H9 (cell line): ENCODE measurements around the gene RAB6B. TPM values are rescaled to one million over a fixed set of nuclear protein-coding genes. Genes with fewer than 3 reads are reported as not detected.

Experiments
- DNase-seq: peaks from one replicate; pipeline ENCODE4 v3.0.0-alpha.2; 2017
- H2AFZ ChIP-seq: one replicate; pipeline ENCODE4 v1.6.1; 2013; ENCODE audit warnings: mild to moderate bottlenecking, low read length, control low read depth, moderate library complexity
- H2AK5ac ChIP-seq: 2 replicates; pipeline ENCODE4 v1.6.1; 2013; ENCODE audit warnings: low read length, control low read depth, mixed read lengths; ENCODE audit not compliant: insufficient read length
- H2BK120ac ChIP-seq: one replicate; pipeline ENCODE4 v1.6.1; 2013; ENCODE audit warnings: low read depth, mild to moderate bottlenecking, low read length, control low read depth, inconsistent platforms; ENCODE audit not compliant: poor library complexity, severe bottlenecking
- H2BK12ac ChIP-seq: 2 replicates; pipeline ENCODE4 v1.6.1; 2013; ENCODE audit warnings: low read length, control low read depth, mixed read lengths, low read depth; ENCODE audit not compliant: insufficient read length
- H2BK15ac ChIP-seq: 2 replicates; pipeline ENCODE4 v1.6.1; 2013; ENCODE audit warnings: low read depth, low read length, control low read depth
- H2BK20ac ChIP-seq: one replicate; pipeline ENCODE4 v1.6.1; 2013; ENCODE audit warnings: low read depth, mild to moderate bottlenecking, low read length, control low read depth, inconsistent platforms; ENCODE audit not compliant: poor library complexity, severe bottlenecking
- H2BK5ac ChIP-seq: 2 replicates; pipeline ENCODE4 v1.6.1; 2013; ENCODE audit warnings: low read length, control low read depth, mixed read lengths; ENCODE audit not compliant: insufficient read length
- H3K14ac ChIP-seq: 2 replicates; pipeline ENCODE4 v1.6.1; 2013; ENCODE audit warnings: low read length, control low read depth; ENCODE audit not compliant: insufficient read depth
- H3K18ac ChIP-seq: 2 replicates; pipeline ENCODE4 v1.6.1; 2013; ENCODE audit warnings: low read depth, mild to moderate bottlenecking, mixed read lengths, low read length, control low read depth; ENCODE audit not compliant: insufficient read length
- H3K23ac ChIP-seq: 2 replicates; pipeline ENCODE4 v1.6.1; 2013; ENCODE audit warnings: low read length, control low read depth, mixed read lengths, low read depth; ENCODE audit not compliant: insufficient read length
- H3K23me2 ChIP-seq: 2 replicates; pipeline ENCODE4 v1.6.1; 2013; ENCODE audit warnings: low read depth, mild to moderate bottlenecking, mixed read lengths, low read length, control low read depth; ENCODE audit not compliant: insufficient read length, poor library complexity, severe bottlenecking
- H3K27ac ChIP-seq: 2 replicates; pipeline ENCODE4 v1.5.1; 2013; ENCODE audit warnings: low read length, control low read depth, mixed read lengths, low read depth; ENCODE audit not compliant: insufficient read length
- H3K27me3 ChIP-seq: 2 replicates; pipeline ENCODE4 v1.6.1; 2013; ENCODE audit warnings: low read length, control low read depth, inconsistent platforms; ENCODE audit not compliant: insufficient read depth
- H3K4ac ChIP-seq: 2 replicates; pipeline ENCODE4 v1.6.1; 2013; ENCODE audit warnings: low read depth, mild to moderate bottlenecking, control low read depth, inconsistent platforms, low read length, moderate library complexity
- H3K4me1 ChIP-seq: 2 replicates; pipeline ENCODE4 v1.6.1; 2013; ENCODE audit warnings: low read length, control low read depth, inconsistent platforms; ENCODE audit not compliant: insufficient read depth
- H3K4me2 ChIP-seq: 2 replicates; pipeline ENCODE4 v1.6.1; 2013; ENCODE audit warnings: low read length, control low read depth, mixed read lengths; ENCODE audit not compliant: insufficient read length, insufficient read depth
- H3K56ac ChIP-seq: 2 replicates; pipeline ENCODE4 v1.6.1; 2013; ENCODE audit warnings: low read depth, mild to moderate bottlenecking, mixed read lengths, low read length, control low read depth; ENCODE audit not compliant: insufficient read length
- H3K79me1 ChIP-seq: 2 replicates; pipeline ENCODE4 v1.6.1; 2013; ENCODE audit warnings: low read depth, mild to moderate bottlenecking, moderate library complexity, low read length, control low read depth, inconsistent platforms; ENCODE audit not compliant: insufficient read depth, poor library complexity, severe bottlenecking
- H3K79me2 ChIP-seq: 2 replicates; pipeline ENCODE4 v1.6.1; 2013; ENCODE audit warnings: low read length, control low read depth, inconsistent platforms; ENCODE audit not compliant: insufficient read depth
- H3K9ac ChIP-seq: 2 replicates; pipeline ENCODE4 v1.6.1; 2013; ENCODE audit warnings: low read length, control low read depth, mixed read lengths; ENCODE audit not compliant: insufficient read length; ENCODE audit errors: extremely low read depth
- H3K9me3 ChIP-seq: one replicate; pipeline ENCODE4 v1.6.1; 2013; ENCODE audit warnings: low read depth, low read length, inconsistent platforms; ENCODE audit not compliant: control insufficient read depth
- H3T11ph ChIP-seq: one replicate; pipeline ENCODE4 v1.6.1; 2013; ENCODE audit warnings: mild to moderate bottlenecking, low read length, control low read depth, inconsistent platforms
- H4K20me1 ChIP-seq: one replicate; pipeline ENCODE4 v1.6.1; 2013; ENCODE audit not compliant: control insufficient read depth, insufficient read length, insufficient read depth
- H4K5ac ChIP-seq: 2 replicates; pipeline ENCODE4 v1.6.1; 2013; ENCODE audit warnings: low read depth, mild to moderate bottlenecking, mixed read lengths, low read length, control low read depth; ENCODE audit not compliant: insufficient read length
- H4K8ac ChIP-seq: replicated peaks from 2 replicates; pipeline ENCODE4 v1.6.1; 2013; ENCODE audit warnings: low read length, control low read depth, mixed read lengths, low read depth; ENCODE audit not compliant: insufficient read length
- H4K91ac ChIP-seq: 2 replicates; pipeline ENCODE4 v1.6.1; 2013; ENCODE audit warnings: low read depth, mild to moderate bottlenecking, moderate library complexity, mixed read lengths, low read length, control low read depth; ENCODE audit not compliant: insufficient read length
- H3K27ac Mint-ChIP-seq, 3 experiments: 2 replicates in 2 of 3; 3 replicates in 1 of 3; pipeline ENCODE4 v1.8.0; 2020 to 2021; ENCODE audit warnings: mixed read lengths in 3 of 3, mild to moderate bottlenecking in 1 of 3, moderate library complexity in 1 of 3
- H3K27me3 Mint-ChIP-seq: 2 replicates; pipeline ENCODE4 v1.8.0; 2021; ENCODE audit warnings: low read depth, mild to moderate bottlenecking, moderate library complexity, mixed read lengths
- H3K36me3 Mint-ChIP-seq, 3 experiments: 2 replicates in 2 of 3; 3 replicates in 1 of 3; pipeline ENCODE4 v1.8.0; 2020 to 2021; ENCODE audit warnings: low read depth in 3 of 3, mixed read lengths in 3 of 3; ENCODE audit not compliant: insufficient read depth in 1 of 3
- H3K4me1 Mint-ChIP-seq, 2 experiments: 2 replicates each; pipeline ENCODE4 v1.8.0; 2020; ENCODE audit warnings: mixed read lengths in 2 of 2
- H3K4me3 Mint-ChIP-seq, 2 experiments: 2 replicates in 1 of 2; 3 replicates in 1 of 2; pipeline ENCODE4 v1.8.0; 2020 to 2021; ENCODE audit warnings: mild to moderate bottlenecking in 2 of 2, mixed read lengths in 2 of 2, moderate library complexity in 1 of 2
- H3K9me3 Mint-ChIP-seq, 2 experiments: 2 replicates in 1 of 2; 3 replicates in 1 of 2; pipeline ENCODE4 v1.8.0; 2020; ENCODE audit warnings: mild to moderate bottlenecking in 2 of 2, mixed read lengths in 2 of 2, moderate library complexity in 1 of 2
- whole genome bisulfite sequencing: extraction: QIAGEN DNeasy Blood & Tissue Kit; methylation state at CpG from one replicate; pipeline ENCODE4 v1.1.7; 2013; ENCODE audit warnings: missing lambda C conversion rate, low lambda C conversion rate, mixed read lengths; ENCODE audit not compliant: insufficient read length; ENCODE audit errors: extremely low coverage; 5-methylcytosine and 5-hydroxymethylcytosine counted together
- total RNA-seq: library from RNA; stranded (reverse); gene quantifications from 2 replicates; pipeline ENCODE4 v1.2.1, GENCODE V29; 2021
- TF ChIP-seq, protein P1 (sequence below): fragments of 200-600 bp; sonication (generic); conservative IDR thresholded peaks from 3 replicates; pipeline ENCODE4 v1.8.0; 2021; ENCODE audit warnings: antibody characterized with exemption, mild to moderate bottlenecking

The RAB6B gene
- total RNA-seq, 1 experiment from 2014 or later, result 12.3 TPM

GRCh38 chr3:133829310-133829707, 66.4 kb downstream of the RAB6B start:
- Histone ChIP-seq H4K8ac (no peak overlapping the region), H2BK5ac (no peak overlapping the region), H3K18ac (no peak overlapping the region), H4K20me1 (no peaks in the 10 kb centered on the region), H3K79me2 (no peaks in the 10 kb centered on the region), H3K4me2 (no peak overlapping the region), H3K4ac (no peak overlapping the region), H4K5ac (no peak overlapping the region), H3K23me2 (no peaks in the 10 kb centered on the region), H2BK120ac (no peak overlapping the region), H3K23ac (no peak overlapping the region), H3K27ac (no peak overlapping the region), H3K14ac (no peak overlapping the region), H3K9me3 (no peaks in the 10 kb centered on the region), H2BK12ac (no peak overlapping the region), H2BK20ac (no peak overlapping the region), H3K9ac (no peak overlapping the region), H2BK15ac (no peak overlapping the region), H2AK5ac (no peak overlapping the region), H3K27me3 (no peaks in the 10 kb centered on the region), H4K91ac (no peak overlapping the region), H3K79me1 (no peaks in the 10 kb centered on the region), H3K56ac (no peak overlapping the region), H3T11ph (no peak overlapping the region), H2AFZ (no peak overlapping the region), H3K4me1 (no peaks in the 10 kb centered on the region)
- DNase-seq, result no peak
- Mint-ChIP-seq H3K9me3 (no peaks in the 10 kb centered on the region), H3K36me3 (peaks cover under 1 to 13% (median 3%) of the 10 kb centered on the region in 3 experiments; a peak in 3 of 7 replicates), H3K27me3 (no peaks in the 10 kb centered on the region), H3K4me1 (peaks cover 0 to 7% of the 10 kb centered on the region in 2 experiments; a peak in 1 of 4 replicates), H3K27ac (no peak overlapping the region; a peak in 1 of 7 replicates), H3K4me3 (no peak overlapping the region)
- TF ChIP-seq, protein P1, sequence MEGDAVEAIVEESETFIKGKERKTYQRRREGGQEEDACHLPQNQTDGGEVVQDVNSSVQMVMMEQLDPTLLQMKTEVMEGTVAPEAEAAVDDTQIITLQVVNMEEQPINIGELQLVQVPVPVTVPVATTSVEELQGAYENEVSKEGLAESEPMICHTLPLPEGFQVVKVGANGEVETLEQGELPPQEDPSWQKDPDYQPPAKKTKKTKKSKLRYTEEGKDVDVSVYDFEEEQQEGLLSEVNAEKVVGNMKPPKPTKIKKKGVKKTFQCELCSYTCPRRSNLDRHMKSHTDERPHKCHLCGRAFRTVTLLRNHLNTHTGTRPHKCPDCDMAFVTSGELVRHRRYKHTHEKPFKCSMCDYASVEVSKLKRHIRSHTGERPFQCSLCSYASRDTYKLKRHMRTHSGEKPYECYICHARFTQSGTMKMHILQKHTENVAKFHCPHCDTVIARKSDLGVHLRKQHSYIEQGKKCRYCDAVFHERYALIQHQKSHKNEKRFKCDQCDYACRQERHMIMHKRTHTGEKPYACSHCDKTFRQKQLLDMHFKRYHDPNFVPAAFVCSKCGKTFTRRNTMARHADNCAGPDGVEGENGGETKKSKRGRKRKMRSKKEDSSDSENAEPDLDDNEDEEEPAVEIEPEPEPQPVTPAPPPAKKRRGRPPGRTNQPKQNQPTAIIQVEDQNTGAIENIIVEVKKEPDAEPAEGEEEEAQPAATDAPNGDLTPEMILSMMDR, result no peak
- WGBS, result no CpG with 5 or more reads among the region's 3 CpGs
